Hepatocyte (in vitro differentiated cells): ENCODE data around the gene RASGRP2.

ENCODE experiments used
- CTCF ChIP-seq: fragments of 200-600 bp; sonication (generic); IDR thresholded peaks from 2 replicates; pipeline ENCODE4 v1.5.1; 2016; ENCODE audit warnings: antibody characterized with exemption, mild to moderate bottlenecking; ENCODE audit not compliant: poor library complexity
- EZH2 ChIP-seq: fragments of 200-600 bp; sonication (generic); IDR thresholded peaks from 2 replicates; pipeline ENCODE4 v1.6.1; 2016; ENCODE audit warnings: antibody characterized with exemption, mild to moderate bottlenecking, borderline replicate concordance
- EZH2phosphoT487 ChIP-seq: fragments of 200-600 bp; sonication (generic); IDR thresholded peaks from one replicate; pipeline ENCODE4 v1.6.1; 2018; ENCODE audit warnings: antibody characterized with exemption, mild to moderate bottlenecking, low read depth, moderate library complexity; ENCODE audit not compliant: unreplicated experiment, severe bottlenecking

- TF ChIP-seq CTCF (no peak), EZH2phosphoT487 (no peak), EZH2 (no peak)
Observed at GRCh38 chr11:64694026-64694755, 49.8 kb downstream of the RASGRP2 start.
